Measurements from ENCODE around the gene HOXA2. TPM values are rescaled to one million over a fixed set of nuclear protein-coding genes. Genes with fewer than 3 reads are reported as not detected.

Gene HOXA2
- total RNA-seq, 5 donors from 2014 or later (not counting 1 experiment from before 2014, with no cell fraction given): not detected

- peaks cover 9 to 59% of the 10 kb centered on the region in 2 experiments for H3K27me3 ChIP-seq (replicated peaks in 1 of 2; ENCODE audit: control insufficient read depth in 2 of 2, extremely low read depth in 1 of 2, insufficient read depth in 2 of 2, low read length in 1 of 2)
- peaks cover 58 to 83% of the 10 kb centered on the region in 2 donors for H3K27me3 Mint-ChIP-seq
- no peak overlapping the region for H3K4me3 ChIP-seq (ENCODE audit: control insufficient read depth in 1 of 2, extremely low read depth in 1 of 2, low read length in 1 of 2)
- ChIA-PET POLR2A (no interaction called here), CTCF (interaction anchor here in 1 of 2 donors (1.4 kb wide), 1 partner anchor 53 kb away, joined by 3 read pairs; no protein-coding TSS in a partner anchor)
- H3K4me3 Mint-ChIP-seq: peak overlapping the region; percentile 81 to 92 (median 83)
- peaks cover 6 to 45% of the 10 kb centered on the region in 2 experiments for H3K4me1 ChIP-seq (ENCODE audit: control insufficient read depth in 1 of 2, extremely low read depth in 1 of 2, insufficient read depth in 2 of 2, low read length in 2 of 2)
- H3K9me3 ChIP-seq: no peaks in the 10 kb centered on the region
- H3K27ac ChIP-seq (ENCODE audit: low read length): no peak overlapping the region
- H3K4me1 Mint-ChIP-seq: peaks cover 30 to 49% (median 41%) of the 10 kb centered on the region in 3 donors
- H3K36me3 Mint-ChIP-seq: peaks cover 24% of the 10 kb centered on the region
- no peak overlapping the region for H3K27ac Mint-ChIP-seq
- 64% methylated on average over 19 of the region's 35 CpGs for WGBS (ENCODE audit: insufficient coverage)
- H3K9me3 Mint-ChIP-seq: no peaks in the 10 kb centered on the region
- DNase-seq (no peak), ATAC-seq (replicated peaks in 1 of 4) (no peak)
- no peaks in the 10 kb centered on the region for H3K36me3 ChIP-seq (ENCODE audit: control insufficient read depth in 2 of 2, extremely low read depth in 1 of 2, insufficient read depth in 1 of 2, low read length in 1 of 2)
Measured at GRCh38 chr7:27097686-27098577, 4.6 kb downstream of the HOXA2 start.

GRCh38 chr7:27096768-27097514 is 5.5 kb downstream of the HOXA2 start:
- peak overlapping the region in 1 of 2 donors; percentile 55 for H3K27ac Mint-ChIP-seq
- peaks cover 60 to 84% of the 10 kb centered on the region in 2 donors for H3K27me3 Mint-ChIP-seq
- Histone ChIP-seq H3K27ac (ENCODE audit: low read length) (no peak overlapping the region), H3K36me3 (ENCODE audit: control insufficient read depth in 2 of 2, extremely low read depth in 1 of 2, insufficient read depth in 1 of 2, low read length in 1 of 2) (no peaks in the 10 kb centered on the region), H3K4me1 (ENCODE audit: control insufficient read depth in 1 of 2, extremely low read depth in 1 of 2, insufficient read depth in 2 of 2, low read length in 2 of 2) (peaks cover 6 to 37% of the 10 kb centered on the region in 2 experiments), H3K27me3 (replicated peaks in 1 of 2; ENCODE audit: control insufficient read depth in 2 of 2, extremely low read depth in 1 of 2, insufficient read depth in 2 of 2, low read length in 1 of 2) (peaks cover 9 to 52% of the 10 kb centered on the region in 2 experiments), H3K4me3 (ENCODE audit: control insufficient read depth in 1 of 2, extremely low read depth in 1 of 2, low read length in 1 of 2) (peak overlapping the region; percentile 80 to 90), H3K9me3 (no peaks in the 10 kb centered on the region)
- H3K36me3 Mint-ChIP-seq: peaks cover 24% of the 10 kb centered on the region
- ATAC-seq (replicated peaks in 1 of 4) (peak in 1 of 4 experiments; percentile 4), DNase-seq (peak in 1 of 35 experiments; percentile 19)
- WGBS (ENCODE audit: insufficient coverage): 0% methylated on average over 2 of the region's 41 CpGs
- POLR2A ChIA-PET: interaction anchor here in 1 of 2 donors (0.7 kb wide), 1 partner anchor 34 kb away, joined by 3 read pairs; the partner anchor contains the start of gene HOXA4
- no peaks in the 10 kb centered on the region for H3K9me3 Mint-ChIP-seq
- H3K4me1 Mint-ChIP-seq: peaks cover 28 to 40% (median 33%) of the 10 kb centered on the region in 3 donors
- peak overlapping the region; percentile 81 to 92 (median 83) for H3K4me3 Mint-ChIP-seq
- CTCF ChIA-PET: interaction anchor here (0.6 to 1.4 kb wide), 4 partner anchors 44 to 66 kb away, joined by 3 to 5 read pairs (median 3); no protein-coding TSS in a partner anchor

DNA sequence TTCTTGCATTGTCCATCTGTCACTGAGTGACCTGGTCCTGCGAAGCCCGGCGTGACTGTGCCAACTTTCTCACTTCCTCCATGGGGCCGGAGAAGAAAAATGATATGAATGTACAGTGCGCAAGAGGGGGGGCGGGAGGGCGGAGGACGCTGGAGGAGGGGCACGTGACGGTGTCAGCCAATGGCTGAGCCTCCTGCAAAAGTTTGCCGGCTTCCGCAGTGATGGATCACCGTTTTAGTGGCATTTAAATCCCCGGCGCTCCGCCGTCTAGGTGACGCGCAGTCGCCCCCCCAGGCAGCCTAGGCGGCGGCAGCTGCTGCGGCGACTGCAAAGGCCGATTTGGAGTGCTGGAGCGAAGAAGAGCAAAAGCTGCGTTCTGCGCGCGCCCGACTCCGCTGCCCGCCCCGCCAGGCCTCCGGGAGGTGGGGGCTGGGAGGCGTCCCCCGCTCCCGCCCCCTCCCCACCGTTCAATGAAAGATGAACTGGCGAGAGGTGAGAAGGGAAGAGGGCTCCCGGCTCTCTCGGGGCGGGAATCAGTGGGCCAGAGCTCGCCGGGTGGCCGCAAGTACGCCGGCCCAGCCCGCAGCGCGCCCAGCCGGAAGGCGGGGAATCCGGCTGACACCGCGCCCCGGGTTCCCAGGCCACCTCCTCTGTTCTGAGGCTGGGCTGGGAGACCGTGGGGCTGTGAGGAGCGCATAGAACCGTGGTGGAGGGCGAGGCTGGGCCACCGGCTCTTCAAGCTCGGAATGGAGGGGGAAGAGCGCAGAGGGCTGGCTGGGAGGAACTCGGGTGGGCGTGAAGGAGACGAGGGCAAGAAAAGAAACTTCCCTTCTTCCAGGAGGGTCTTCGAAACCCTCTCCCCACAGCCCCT is 6.4 kb downstream of the HOXA2 start, which contains the start of gene HOXA1:
HOXA1 (minus strand) TSS at position 104 of the 871 bp plus-strand sequence; CDS start at position 16, 88 bp downstream.
- peak; percentile 23 to 84 (median 66) for DNase-seq
- ChIA-PET POLR2A (interaction anchor here in 1 of 2 donors (0.7 kb wide), 1 partner anchor 35 kb away, joined by 3 read pairs; the partner anchor contains the start of gene HOXA4), CTCF (interaction anchor here (0.7 to 1.4 kb wide), 4 partner anchors 55 to 67 kb away, joined by 3 read pairs; no protein-coding TSS in a partner anchor)
- ATAC-seq (replicated peaks in 1 of 4): peak; percentile 85 to 94 (median 87)
- H3K4me3 Mint-ChIP-seq: peak within 1 kb of the TSS; percentile 81 to 92 (median 83)
- Histone ChIP-seq H3K4me1 (ENCODE audit: control insufficient read depth in 1 of 2, extremely low read depth in 1 of 2, insufficient read depth in 2 of 2, low read length in 2 of 2) (peaks cover 6 to 34% of the 10 kb centered on the region in 2 experiments), H3K4me3 (ENCODE audit: control insufficient read depth in 1 of 2, extremely low read depth in 1 of 2, low read length in 1 of 2) (peak within 1 kb of the TSS; percentile 80 to 90), H3K27ac (ENCODE audit: low read length) (no peak within 1 kb of the TSS), H3K27me3 (replicated peaks in 1 of 2; ENCODE audit: control insufficient read depth in 2 of 2, extremely low read depth in 1 of 2, insufficient read depth in 2 of 2, low read length in 1 of 2) (peaks cover 11 to 45% of the 10 kb centered on the region in 2 experiments), H3K9me3 (no peaks in the 10 kb centered on the region), H3K36me3 (ENCODE audit: control insufficient read depth in 2 of 2, extremely low read depth in 1 of 2, insufficient read depth in 1 of 2, low read length in 1 of 2) (no peaks in the 10 kb centered on the region)
- H3K9me3 Mint-ChIP-seq: no peaks in the 10 kb centered on the region
- H3K4me1 Mint-ChIP-seq: peaks cover 29 to 37% (median 31%) of the 10 kb centered on the region in 3 donors
- peaks cover 21% of the 10 kb centered on the region for H3K36me3 Mint-ChIP-seq
- H3K27ac Mint-ChIP-seq: peak within 1 kb of the TSS in 1 of 2 donors; percentile 49
- WGBS (ENCODE audit: insufficient coverage): under 1% methylated on average over 31 of the region's 68 CpGs
- H3K27me3 Mint-ChIP-seq: peaks cover 62 to 84% of the 10 kb centered on the region in 2 donors

GRCh38 chr7:27095050-27095896 is 7.2 kb downstream of the HOXA2 start:
- peak overlapping the region in 1 of 2 donors; percentile 49 for H3K27ac Mint-ChIP-seq
- Histone ChIP-seq H3K27ac (ENCODE audit: low read length) (no peak overlapping the region), H3K36me3 (ENCODE audit: control insufficient read depth in 2 of 2, extremely low read depth in 1 of 2, insufficient read depth in 1 of 2, low read length in 1 of 2) (no peaks in the 10 kb centered on the region), H3K4me1 (ENCODE audit: control insufficient read depth in 1 of 2, extremely low read depth in 1 of 2, insufficient read depth in 2 of 2, low read length in 2 of 2) (peaks cover 6 to 34% of the 10 kb centered on the region in 2 experiments), H3K4me3 (ENCODE audit: control insufficient read depth in 1 of 2, extremely low read depth in 1 of 2, low read length in 1 of 2) (peak overlapping the region; percentile 80 to 90), H3K9me3 (no peaks in the 10 kb centered on the region), H3K27me3 (replicated peaks in 1 of 2; ENCODE audit: control insufficient read depth in 2 of 2, extremely low read depth in 1 of 2, insufficient read depth in 2 of 2, low read length in 1 of 2) (peaks cover 14 to 40% of the 10 kb centered on the region in 2 experiments)
- CTCF ChIA-PET: interaction anchor here (0.6 to 0.7 kb wide), 2 partner anchors 34 to 60 kb away, joined by 3 read pairs; no protein-coding TSS in a partner anchor
- peaks cover 16% of the 10 kb centered on the region for H3K36me3 Mint-ChIP-seq
- peaks cover 29 to 37% (median 31%) of the 10 kb centered on the region in 3 donors for H3K4me1 Mint-ChIP-seq
- peak overlapping the region; percentile 81 to 92 (median 83) for H3K4me3 Mint-ChIP-seq
- H3K27me3 Mint-ChIP-seq: peaks cover 69 to 83% of the 10 kb centered on the region in 2 donors
- POLR2A ChIA-PET: no interaction called here
- no peaks in the 10 kb centered on the region for H3K9me3 Mint-ChIP-seq
- peak in 3 of 4 experiments; percentile 5 to 18 (median 11) for ATAC-seq (replicated peaks in 1 of 4)
- peak in 2 of 35 experiments; percentile 4 to 24 for DNase-seq
- 16% methylated on average over 14 of the region's 33 CpGs for WGBS (ENCODE audit: insufficient coverage)

All from T-cell (primary cell).